Keratinocyte (primary cell): ENCODE results near the gene PUDP. TPM values are rescaled to one million over a fixed set of nuclear protein-coding genes. Genes with fewer than 3 reads are reported as not detected.

Source experiments
- DNase-seq: peaks from one replicate; pipeline ENCODE4 v3.0.0-alpha.2; 2011; ENCODE audit warnings: low read depth, missing footprints, low spot score
- FAIRE-seq: peaks from 2 replicates; lab custom pipeline; 2011; peaks lifted over from hg19 to GRCh38; lab: Jason Lieb, UNC
- H2AFZ ChIP-seq: 2 replicates; pipeline ENCODE4 v1.6.0; 2012; ENCODE audit warnings: low read length, control low read depth, inconsistent platforms; ENCODE audit not compliant: control insufficient read depth
- H3K27ac ChIP-seq: 2 replicates; pipeline ENCODE4 v1.5.1; 2011; ENCODE audit warnings: low read length; ENCODE audit not compliant: control insufficient read depth, insufficient read depth
- H3K27me3 ChIP-seq: 3 replicates; pipeline ENCODE4 v1.6.0; 2011; ENCODE audit warnings: low read length; ENCODE audit not compliant: control insufficient read depth, insufficient read depth; ENCODE audit errors: extremely low read depth
- H3K36me3 ChIP-seq, 2 experiments: 2 replicates in 1 of 2; 3 replicates in 1 of 2; pipeline ENCODE4 v1.5.1; 2011; ENCODE audit warnings: low read length in 2 of 2, mild to moderate bottlenecking in 1 of 2; ENCODE audit not compliant: control insufficient read depth in 2 of 2, insufficient read depth in 2 of 2; ENCODE audit errors: extremely low read depth in 1 of 2
- H3K4me1 ChIP-seq: 3 replicates; pipeline ENCODE4 v1.5.1; 2011; ENCODE audit warnings: low read length; ENCODE audit not compliant: control insufficient read depth, insufficient read depth; ENCODE audit errors: extremely low read depth
- H3K4me2 ChIP-seq: 3 replicates; pipeline ENCODE4 v1.6.0; 2011; ENCODE audit warnings: low read depth, low read length; ENCODE audit not compliant: control insufficient read depth, insufficient read depth; ENCODE audit errors: extremely low read depth
- H3K4me3 ChIP-seq, 3 experiments: fragments of 200-600 bp in 1 of 3; sonication (generic) in 1 of 3; 2 replicates in 2 of 3; 3 replicates in 1 of 3; pipeline ENCODE4 v1.5.1; 2011 to 2016; ENCODE audit warnings: low read length in 3 of 3, mild to moderate bottlenecking in 3 of 3, control low read depth in 2 of 3, inconsistent platforms in 1 of 3, low read depth in 1 of 3, mixed read lengths in 1 of 3, mixed run types in 1 of 3, moderate library complexity in 1 of 3; ENCODE audit not compliant: control insufficient read depth in 2 of 3, insufficient read depth in 2 of 3; ENCODE audit errors: extremely low read depth in 1 of 3
- H3K79me2 ChIP-seq: 2 replicates; pipeline ENCODE4 v1.6.0; 2012; ENCODE audit warnings: low read length; ENCODE audit not compliant: control insufficient read depth, insufficient read depth
- H3K9ac ChIP-seq: 3 replicates; pipeline ENCODE4 v1.6.0; 2011; ENCODE audit warnings: low read length; ENCODE audit not compliant: control insufficient read depth, insufficient read depth; ENCODE audit errors: extremely low read depth
- H3K9me1 ChIP-seq: 3 replicates; pipeline ENCODE4 v1.6.0; 2011; ENCODE audit warnings: low read length; ENCODE audit not compliant: control insufficient read depth, insufficient read depth; ENCODE audit errors: extremely low read depth
- H3K9me3 ChIP-seq: 2 replicates; pipeline ENCODE4 v1.5.1; 2012; ENCODE audit warnings: low read depth, low read length; ENCODE audit not compliant: control insufficient read depth
- H4K20me1 ChIP-seq: 3 replicates; pipeline ENCODE4 v1.6.0; 2011; ENCODE audit warnings: low read length; ENCODE audit not compliant: control insufficient read depth, insufficient read depth; ENCODE audit errors: extremely low read depth
- CTCF ChIP-seq, 3 experiments: IDR thresholded peaks in 1 of 3; conservative IDR thresholded peaks in 1 of 3; optimal IDR thresholded peaks in 1 of 3; 2 replicates in 2 of 3; 3 replicates in 1 of 3; pipeline versions ENCODE3 to v1.5.1; 2011; ENCODE audit warnings: low read length in 3 of 3, mild to moderate bottlenecking in 3 of 3, moderate library complexity in 2 of 3, control low read depth in 1 of 3, inconsistent platforms in 1 of 3; ENCODE audit not compliant: insufficient read depth in 2 of 3; ENCODE audit errors: extremely low read depth in 1 of 3
- EZH2 ChIP-seq: IDR thresholded peaks from one replicate; pipeline ENCODE4 v1.6.1; 2012; ENCODE audit warnings: inconsistent platforms, mild to moderate bottlenecking, low read length, moderate library complexity
- dilution Hi-C: fragments of 300-500 bp; cut with MboI; formaldehyde crosslinking; loops from one replicate; pipeline ENCODE4 v1.7.0; 2020; ENCODE audit warnings: low sequenced_read_pairs; ENCODE audit not compliant: extremely low pct_ligation_motif_present
- polyA plus RNA-seq, 5 experiments: library from polyadenylated mRNA; depleted of rRNA in 3 of 5; stranded (reverse) in 3 of 5; stranded (forward) in 1 of 5; unstranded in 1 of 5; fragments of >200 nt; gene quantifications; 1 replicate in 1 of 5; 2 replicates in 3 of 5; 3 replicates in 1 of 5; pipeline versions ENCODE4 v1.2.1 to v1.2.3, GENCODE V29; 2011 to 2012; ENCODE audit warnings: missing spikeins in 2 of 5, low read depth in 1 of 5, low replicate concordance in 1 of 5

PUDP gene
- polyA plus RNA-seq, 1 donor (not counting 4 experiments of a cell fraction or from before 2014, with no cell fraction given), result 48.0 TPM

- H3K9ac ChIP-seq, result no peak overlapping the region
Observed at GRCh38 chrX:7069556-7069955, 78.4 kb downstream of the PUDP start.

GRCh38 chrX:7068939-7069367 lies 79.0 kb downstream of the PUDP start:
- no peak overlapping the region for H3K4me2 ChIP-seq
- no peaks in the 10 kb centered on the region for H3K9me1 ChIP-seq
- peaks cover 4% of the 10 kb centered on the region for H3K79me2 ChIP-seq
- no peaks in the 10 kb centered on the region for H3K9me3 ChIP-seq
- H3K27ac ChIP-seq, result no peak overlapping the region
- H3K4me1 ChIP-seq, result peaks cover 10% of the 10 kb centered on the region
- H3K4me3 ChIP-seq, result no peak overlapping the region
- H3K9ac ChIP-seq, result no peak overlapping the region
- no peak for DNase-seq
- dilution Hi-C loops, result no loop called here
- no peak for FAIRE-seq
- H4K20me1 ChIP-seq, result no peaks in the 10 kb centered on the region
- no peak overlapping the region for H2AFZ ChIP-seq
- H3K36me3 ChIP-seq, result peaks cover 0 to 2% of the 10 kb centered on the region in 2 experiments
- no peaks in the 10 kb centered on the region for H3K27me3 ChIP-seq
- TF ChIP-seq CTCF (optimal IDR thresholded peaks at IDR 0.05 in 1 of 3, IDR thresholded peaks at IDR 0.05 in 1 of 3, conservative IDR thresholded peaks at IDR 0.05 in 1 of 3; ENCODE audit: extremely low read depth in 1 of 3, insufficient read depth in 2 of 3, low read length in 3 of 3) (peak in 2 of 3 experiments; percentile 44 to 56), EZH2 (no peak)

More at GRCh38 chrX:7069556-7069955, 78.4 kb downstream of the PUDP start:
- Histone ChIP-seq H3K79me2 (peaks cover 4% of the 10 kb centered on the region), H3K9me3 (no peaks in the 10 kb centered on the region), H3K9me1 (no peaks in the 10 kb centered on the region), H3K27ac (no peak overlapping the region), H3K36me3 (peaks cover 0 to 2% of the 10 kb centered on the region in 2 experiments), H3K27me3 (no peaks in the 10 kb centered on the region), H3K4me1 (peaks cover 16% of the 10 kb centered on the region), H3K4me3 (no peak overlapping the region), H3K4me2 (no peak overlapping the region), H4K20me1 (no peaks in the 10 kb centered on the region), H2AFZ (no peak overlapping the region)
- no peak for DNase-seq
- FAIRE-seq, result no peak
- dilution Hi-C loops, result no loop called here
- TF ChIP-seq EZH2 (no peak), CTCF (optimal IDR thresholded peaks at IDR 0.05 in 1 of 3, IDR thresholded peaks at IDR 0.05 in 1 of 3, conservative IDR thresholded peaks at IDR 0.05 in 1 of 3; ENCODE audit: extremely low read depth in 1 of 3, insufficient read depth in 2 of 3, low read length in 3 of 3) (no peak)
